ENCODE data around the gene SS18L1. TPM values are rescaled to one million over a fixed set of nuclear protein-coding genes. Genes with fewer than 3 reads are reported as not detected.

Gene SS18L1
- total and polyA plus RNA-seq, 2 experiments from 2014 or later: 6.5 to 32.6 TPM

DNA sequence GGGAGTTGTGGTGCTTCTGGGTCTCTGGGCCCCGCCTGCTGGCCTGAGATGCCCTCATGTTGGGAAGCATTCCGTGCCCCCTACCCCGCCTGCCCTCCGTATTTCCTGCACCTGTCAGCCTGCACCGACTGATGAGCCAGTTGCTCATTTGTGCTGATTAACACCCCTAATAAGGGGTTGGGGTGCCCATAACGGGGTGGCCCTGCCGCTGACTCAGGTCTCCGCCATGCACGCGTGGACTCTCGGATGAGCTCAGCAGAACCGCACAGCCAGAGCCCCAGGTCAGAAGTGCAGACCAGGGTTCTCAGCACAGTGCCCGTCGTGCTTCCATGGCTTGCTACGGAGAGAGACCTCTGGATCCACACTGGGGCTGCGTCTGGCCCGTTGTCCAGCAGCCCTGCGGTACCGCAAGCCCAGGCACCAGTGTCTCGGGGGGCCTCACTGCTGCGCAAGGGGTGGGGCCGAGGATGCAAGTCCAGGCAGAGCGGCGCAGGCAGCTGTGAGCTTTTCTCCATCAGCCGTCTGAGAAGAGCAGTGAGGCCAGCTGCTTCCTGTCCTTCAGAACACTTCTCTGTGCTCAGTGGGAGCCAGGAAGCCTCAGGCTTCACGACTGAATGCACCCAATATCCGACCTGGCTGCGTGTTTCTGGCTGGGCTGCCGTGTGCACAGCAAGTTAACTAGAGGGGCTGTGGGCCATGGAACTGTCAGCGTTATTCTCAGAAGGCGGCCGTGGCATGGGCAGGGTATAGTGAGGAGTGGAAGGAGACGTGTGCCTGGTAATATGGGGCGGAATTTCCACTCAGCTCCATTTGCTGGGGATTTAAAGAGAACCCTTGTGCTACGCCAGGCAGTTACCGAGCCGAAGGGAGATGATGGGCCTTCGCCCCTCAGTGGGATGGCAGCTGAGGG is 57.9 kb downstream of the SS18L1 start:
- no peak overlapping the region for H2AFZ ChIP-seq
- no peak overlapping the region for H3K4me3 ChIP-seq
- H3K27me3 Mint-ChIP-seq (ENCODE audit: insufficient read depth, low read depth, poor library complexity): peaks cover 6% of the 10 kb centered on the region
- H3K27ac Mint-ChIP-seq: no peak overlapping the region
- no peaks in the 10 kb centered on the region for H3F3A ChIP-seq (replicated peaks; ENCODE audit: low read depth)
- H4K20me1 ChIP-seq (replicated peaks; ENCODE audit: insufficient read depth): no peaks in the 10 kb centered on the region
- H3K27me3 ChIP-seq (ENCODE audit: insufficient read depth): no peaks in the 10 kb centered on the region
- TF ChIP-seq EZH2 (IDR thresholded peaks at IDR 0.05; ENCODE audit: low read depth, unreplicated experiment) (no peak), ZNF331 (CRISPR knock-in tag; IDR thresholded peaks at IDR 0.05; ENCODE audit: low read depth) (no peak), EZH2phosphoT487 (IDR thresholded peaks at IDR 0.05; ENCODE audit: unreplicated experiment) (no peak), STAT1 (IDR thresholded peaks at IDR 0.05; ENCODE audit: unreplicated experiment) (no peak), ZNF114 (CRISPR knock-in tag; IDR thresholded peaks at IDR 0.05) (no peak), CREB1 (CRISPR knock-in tag; IDR thresholded peaks at IDR 0.05; ENCODE audit: low read depth) (no peak), NANOG (IDR thresholded peaks at IDR 0.05; ENCODE audit: borderline replicate concordance) (no peak), POLR2AphosphoS5 (IDR thresholded peaks at IDR 0.05; ENCODE audit: low read depth) (no peak), JUNB (IDR thresholded peaks at IDR 0.05; ENCODE audit: unreplicated experiment) (no peak)
- TF ChIP-seq, protein P1, sequence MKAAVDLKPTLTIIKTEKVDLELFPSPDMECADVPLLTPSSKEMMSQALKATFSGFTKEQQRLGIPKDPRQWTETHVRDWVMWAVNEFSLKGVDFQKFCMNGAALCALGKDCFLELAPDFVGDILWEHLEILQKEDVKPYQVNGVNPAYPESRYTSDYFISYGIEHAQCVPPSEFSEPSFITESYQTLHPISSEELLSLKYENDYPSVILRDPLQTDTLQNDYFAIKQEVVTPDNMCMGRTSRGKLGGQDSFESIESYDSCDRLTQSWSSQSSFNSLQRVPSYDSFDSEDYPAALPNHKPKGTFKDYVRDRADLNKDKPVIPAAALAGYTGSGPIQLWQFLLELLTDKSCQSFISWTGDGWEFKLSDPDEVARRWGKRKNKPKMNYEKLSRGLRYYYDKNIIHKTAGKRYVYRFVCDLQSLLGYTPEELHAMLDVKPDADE (IDR thresholded peaks at IDR 0.05): no peak
- TF ChIP-seq, protein P2, sequence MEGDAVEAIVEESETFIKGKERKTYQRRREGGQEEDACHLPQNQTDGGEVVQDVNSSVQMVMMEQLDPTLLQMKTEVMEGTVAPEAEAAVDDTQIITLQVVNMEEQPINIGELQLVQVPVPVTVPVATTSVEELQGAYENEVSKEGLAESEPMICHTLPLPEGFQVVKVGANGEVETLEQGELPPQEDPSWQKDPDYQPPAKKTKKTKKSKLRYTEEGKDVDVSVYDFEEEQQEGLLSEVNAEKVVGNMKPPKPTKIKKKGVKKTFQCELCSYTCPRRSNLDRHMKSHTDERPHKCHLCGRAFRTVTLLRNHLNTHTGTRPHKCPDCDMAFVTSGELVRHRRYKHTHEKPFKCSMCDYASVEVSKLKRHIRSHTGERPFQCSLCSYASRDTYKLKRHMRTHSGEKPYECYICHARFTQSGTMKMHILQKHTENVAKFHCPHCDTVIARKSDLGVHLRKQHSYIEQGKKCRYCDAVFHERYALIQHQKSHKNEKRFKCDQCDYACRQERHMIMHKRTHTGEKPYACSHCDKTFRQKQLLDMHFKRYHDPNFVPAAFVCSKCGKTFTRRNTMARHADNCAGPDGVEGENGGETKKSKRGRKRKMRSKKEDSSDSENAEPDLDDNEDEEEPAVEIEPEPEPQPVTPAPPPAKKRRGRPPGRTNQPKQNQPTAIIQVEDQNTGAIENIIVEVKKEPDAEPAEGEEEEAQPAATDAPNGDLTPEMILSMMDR (conservative IDR thresholded peaks at IDR 0.05; ENCODE audit: low read depth in 2 of 2): no peak
- TF ChIP-seq, protein P3, sequence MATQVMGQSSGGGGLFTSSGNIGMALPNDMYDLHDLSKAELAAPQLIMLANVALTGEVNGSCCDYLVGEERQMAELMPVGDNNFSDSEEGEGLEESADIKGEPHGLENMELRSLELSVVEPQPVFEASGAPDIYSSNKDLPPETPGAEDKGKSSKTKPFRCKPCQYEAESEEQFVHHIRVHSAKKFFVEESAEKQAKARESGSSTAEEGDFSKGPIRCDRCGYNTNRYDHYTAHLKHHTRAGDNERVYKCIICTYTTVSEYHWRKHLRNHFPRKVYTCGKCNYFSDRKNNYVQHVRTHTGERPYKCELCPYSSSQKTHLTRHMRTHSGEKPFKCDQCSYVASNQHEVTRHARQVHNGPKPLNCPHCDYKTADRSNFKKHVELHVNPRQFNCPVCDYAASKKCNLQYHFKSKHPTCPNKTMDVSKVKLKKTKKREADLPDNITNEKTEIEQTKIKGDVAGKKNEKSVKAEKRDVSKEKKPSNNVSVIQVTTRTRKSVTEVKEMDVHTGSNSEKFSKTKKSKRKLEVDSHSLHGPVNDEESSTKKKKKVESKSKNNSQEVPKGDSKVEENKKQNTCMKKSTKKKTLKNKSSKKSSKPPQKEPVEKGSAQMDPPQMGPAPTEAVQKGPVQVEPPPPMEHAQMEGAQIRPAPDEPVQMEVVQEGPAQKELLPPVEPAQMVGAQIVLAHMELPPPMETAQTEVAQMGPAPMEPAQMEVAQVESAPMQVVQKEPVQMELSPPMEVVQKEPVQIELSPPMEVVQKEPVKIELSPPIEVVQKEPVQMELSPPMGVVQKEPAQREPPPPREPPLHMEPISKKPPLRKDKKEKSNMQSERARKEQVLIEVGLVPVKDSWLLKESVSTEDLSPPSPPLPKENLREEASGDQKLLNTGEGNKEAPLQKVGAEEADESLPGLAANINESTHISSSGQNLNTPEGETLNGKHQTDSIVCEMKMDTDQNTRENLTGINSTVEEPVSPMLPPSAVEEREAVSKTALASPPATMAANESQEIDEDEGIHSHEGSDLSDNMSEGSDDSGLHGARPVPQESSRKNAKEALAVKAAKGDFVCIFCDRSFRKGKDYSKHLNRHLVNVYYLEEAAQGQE (IDR thresholded peaks at IDR 0.05; ENCODE audit: unreplicated experiment): no peak
- TF ChIP-seq, protein P4, sequence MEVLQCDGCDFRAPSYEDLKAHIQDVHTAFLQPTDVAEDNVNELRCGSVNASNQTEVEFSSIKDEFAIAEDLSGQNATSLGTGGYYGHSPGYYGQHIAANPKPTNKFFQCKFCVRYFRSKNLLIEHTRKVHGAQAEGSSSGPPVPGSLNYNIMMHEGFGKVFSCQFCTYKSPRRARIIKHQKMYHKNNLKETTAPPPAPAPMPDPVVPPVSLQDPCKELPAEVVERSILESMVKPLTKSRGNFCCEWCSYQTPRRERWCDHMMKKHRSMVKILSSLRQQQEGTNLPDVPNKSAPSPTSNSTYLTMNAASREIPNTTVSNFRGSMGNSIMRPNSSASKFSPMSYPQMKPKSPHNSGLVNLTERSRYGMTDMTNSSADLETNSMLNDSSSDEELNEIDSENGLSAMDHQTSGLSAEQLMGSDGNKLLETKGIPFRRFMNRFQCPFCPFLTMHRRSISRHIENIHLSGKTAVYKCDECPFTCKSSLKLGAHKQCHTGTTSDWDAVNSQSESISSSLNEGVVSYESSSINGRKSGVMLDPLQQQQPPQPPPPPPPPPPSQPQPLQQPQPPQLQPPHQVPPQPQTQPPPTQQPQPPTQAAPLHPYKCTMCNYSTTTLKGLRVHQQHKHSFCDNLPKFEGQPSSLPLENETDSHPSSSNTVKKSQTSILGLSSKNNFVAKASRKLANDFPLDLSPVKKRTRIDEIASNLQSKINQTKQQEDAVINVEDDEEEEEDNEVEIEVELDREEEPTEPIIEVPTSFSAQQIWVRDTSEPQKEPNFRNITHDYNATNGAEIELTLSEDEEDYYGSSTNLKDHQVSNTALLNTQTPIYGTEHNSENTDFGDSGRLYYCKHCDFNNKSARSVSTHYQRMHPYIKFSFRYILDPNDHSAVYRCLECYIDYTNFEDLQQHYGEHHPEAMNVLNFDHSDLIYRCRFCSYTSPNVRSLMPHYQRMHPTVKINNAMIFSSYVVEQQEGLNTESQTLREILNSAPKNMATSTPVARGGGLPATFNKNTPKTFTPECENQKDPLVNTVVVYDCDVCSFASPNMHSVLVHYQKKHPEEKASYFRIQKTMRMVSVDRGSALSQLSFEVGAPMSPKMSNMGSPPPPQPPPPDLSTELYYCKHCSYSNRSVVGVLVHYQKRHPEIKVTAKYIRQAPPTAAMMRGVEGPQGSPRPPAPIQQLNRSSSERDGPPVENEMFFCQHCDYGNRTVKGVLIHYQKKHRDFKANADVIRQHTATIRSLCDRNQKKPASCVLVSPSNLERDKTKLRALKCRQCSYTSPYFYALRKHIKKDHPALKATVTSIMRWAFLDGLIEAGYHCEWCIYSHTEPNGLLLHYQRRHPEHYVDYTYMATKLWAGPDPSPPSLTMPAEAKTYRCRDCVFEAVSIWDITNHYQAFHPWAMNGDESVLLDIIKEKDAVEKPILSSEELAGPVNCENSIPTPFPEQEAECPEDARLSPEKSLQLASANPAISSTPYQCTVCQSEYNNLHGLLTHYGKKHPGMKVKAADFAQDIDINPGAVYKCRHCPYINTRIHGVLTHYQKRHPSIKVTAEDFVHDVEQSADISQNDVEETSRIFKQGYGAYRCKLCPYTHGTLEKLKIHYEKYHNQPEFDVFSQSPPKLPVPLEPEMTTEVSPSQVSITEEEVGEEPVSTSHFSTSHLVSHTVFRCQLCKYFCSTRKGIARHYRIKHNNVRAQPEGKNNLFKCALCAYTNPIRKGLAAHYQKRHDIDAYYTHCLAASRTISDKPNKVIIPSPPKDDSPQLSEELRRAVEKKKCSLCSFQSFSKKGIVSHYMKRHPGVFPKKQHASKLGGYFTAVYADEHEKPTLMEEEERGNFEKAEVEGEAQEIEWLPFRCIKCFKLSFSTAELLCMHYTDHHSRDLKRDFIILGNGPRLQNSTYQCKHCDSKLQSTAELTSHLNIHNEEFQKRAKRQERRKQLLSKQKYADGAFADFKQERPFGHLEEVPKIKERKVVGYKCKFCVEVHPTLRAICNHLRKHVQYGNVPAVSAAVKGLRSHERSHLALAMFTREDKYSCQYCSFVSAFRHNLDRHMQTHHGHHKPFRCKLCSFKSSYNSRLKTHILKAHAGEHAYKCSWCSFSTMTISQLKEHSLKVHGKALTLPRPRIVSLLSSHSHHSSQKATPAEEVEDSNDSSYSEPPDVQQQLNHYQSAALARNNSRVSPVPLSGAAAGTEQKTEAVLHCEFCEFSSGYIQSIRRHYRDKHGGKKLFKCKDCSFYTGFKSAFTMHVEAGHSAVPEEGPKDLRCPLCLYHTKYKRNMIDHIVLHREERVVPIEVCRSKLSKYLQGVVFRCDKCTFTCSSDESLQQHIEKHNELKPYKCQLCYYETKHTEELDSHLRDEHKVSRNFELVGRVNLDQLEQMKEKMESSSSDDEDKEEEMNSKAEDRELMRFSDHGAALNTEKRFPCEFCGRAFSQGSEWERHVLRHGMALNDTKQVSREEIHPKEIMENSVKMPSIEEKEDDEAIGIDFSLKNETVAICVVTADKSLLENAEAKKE (CRISPR knock-in tag; IDR thresholded peaks at IDR 0.05): no peak
- H3K79me2 ChIP-seq (replicated peaks; ENCODE audit: insufficient read depth): no peaks in the 10 kb centered on the region
- ATAC-seq (no peak), DNase-seq (ENCODE audit: low spot score) (no peak)
- no peaks in the 10 kb centered on the region for H3K9me2 ChIP-seq (ENCODE audit: insufficient read depth)
- no peak overlapping the region for H3K27ac ChIP-seq (ENCODE audit: low read depth)
- H3K4me1 ChIP-seq (ENCODE audit: insufficient read depth): no peaks in the 10 kb centered on the region
- H3K36me3 ChIP-seq (ENCODE audit: insufficient read depth): no peaks in the 10 kb centered on the region; the same call in 1 of the 2 replicates
- no peak overlapping the region for H3K4me3 Mint-ChIP-seq
- H3K4me2 ChIP-seq: no peak overlapping the region
- H3K4me1 Mint-ChIP-seq: no peaks in the 10 kb centered on the region; the same call in 2 of the 3 replicates
- no peaks in the 10 kb centered on the region for H3K9me3 Mint-ChIP-seq
- peaks cover 43% of the 10 kb centered on the region for H3K36me3 Mint-ChIP-seq (ENCODE audit: low read depth)
